NCI-H345 treated with DMSO at 0.1 percent for 48 hours (cell line): ENCODE measurements around the gene GAS2L2.
"Not testable (repeated sequence)": the region's sequence is repeated elsewhere in the genome, so short reads cannot be mapped to it uniquely, and the experiment has no call there.

Experiments used
- DNase-seq: peaks from one replicate; lab custom pipeline; 2025; ENCODE audit not compliant: unreplicated experiment; lab: John Stamatoyannopoulos, UW

GAS2L2 gene

GRCh38 chr17:35773679-35774425 lies 20.8 kb upstream of the GAS2L2 start:
- DNase-seq: no peak

- DNase-seq: no peak
Measured at GRCh38 chr17:35773129-35773528, 20.1 kb upstream of the GAS2L2 start.

- DNase-seq: no peak
Measured at GRCh38 chr17:35769895-35770486, 17.0 kb upstream of the GAS2L2 start.

GRCh38 chr17:35768797-35769196 lies 15.8 kb upstream of the GAS2L2 start:
- no peak for DNase-seq

- no peak for DNase-seq
Measured at GRCh38 chr17:35766903-35767510, 14.0 kb upstream of the GAS2L2 start.

GRCh38 chr17:35766489-35766877 lies 13.4 kb upstream of the GAS2L2 start:
- DNase-seq: no peak

GRCh38 chr17:35765756-35766488 lies 12.9 kb upstream of the GAS2L2 start:
- DNase-seq: no peak

- no peak for DNase-seq
Measured at GRCh38 chr17:35765086-35765710, 12.2 kb upstream of the GAS2L2 start.

- DNase-seq: peak; percentile 86
Measured at GRCh38 chr17:35764123-35764991, 11.3 kb upstream of the GAS2L2 start.

- DNase-seq: no peak
Measured at GRCh38 chr17:35763767-35764122, 10.7 kb upstream of the GAS2L2 start.

GRCh38 chr17:35761601-35762000 lies 8.6 kb upstream of the GAS2L2 start:
- no peak for DNase-seq

GRCh38 chr17:35760587-35760986 lies 7.5 kb upstream of the GAS2L2 start, which contains the start of gene C17orf50:
TSS of gene C17orf50 (plus strand) at chr17:35760887. CDS start at chr17:35760942, 55 bp downstream.
- no peak for DNase-seq

- no peak for DNase-seq
Measured at GRCh38 chr17:35757243-35757642, 4.2 kb upstream of the GAS2L2 start.

- DNase-seq: no peak
Measured at GRCh38 chr17:35752471-35752870, 568 bp downstream of the GAS2L2 start.

- DNase-seq: not testable (repeated sequence)
Measured at GRCh38 chr17:35751541-35751940, 1.5 kb downstream of the GAS2L2 start.

- no peak for DNase-seq
Measured at GRCh38 chr17:35750526-35751395, 2.3 kb downstream of the GAS2L2 start.

- no peak for DNase-seq
Measured at GRCh38 chr17:35749560-35750412, 3.3 kb downstream of the GAS2L2 start.

GRCh38 chr17:35748979-35749378 lies 4.1 kb downstream of the GAS2L2 start:
- no peak for DNase-seq
